Activated CD4-positive, alpha-beta T cell treated with anti-CD3 and anti-CD28 coated beads, Interleukin-2, Interleukin-4, amounts not matched to agents 100 ng/mL and 50 ng/mL, durations not matched to agents 16 hours and 8 hours (primary cell): ENCODE measurements around the gene LCE2B.

Experiments used
- DNase-seq: peaks from one replicate; pipeline ENCODE4 v3.0.0-alpha.2; 2020; ENCODE audit warnings: low spot score

The LCE2B gene

GRCh38 chr1:152735648-152736047 lies 49.7 kb downstream of the LCE2B start:
- DNase-seq, result no peak
